Neural crest cell (in vitro differentiated cells): ENCODE results near the gene HDAC11. TPM values are rescaled to one million over a fixed set of nuclear protein-coding genes. Genes with fewer than 3 reads are reported as not detected.
"Not testable (repeated sequence)": the region's sequence is repeated elsewhere in the genome, so short reads cannot be mapped to it uniquely, and the experiment has no call there.

Experiments
- DNase-seq: peaks from one replicate; pipeline ENCODE4 v3.0.0; 2021; ENCODE audit warnings: low read depth, mixed read lengths, low spot score
- H3K27ac Mint-ChIP-seq: one replicate; pipeline ENCODE4 v1.8.0; 2021; ENCODE audit warnings: mild to moderate bottlenecking, mixed read lengths; ENCODE audit not compliant: unreplicated experiment
- H3K27me3 Mint-ChIP-seq: 2 replicates; pipeline ENCODE4 v1.8.0; 2021; ENCODE audit warnings: low read depth, mild to moderate bottlenecking, mixed read lengths
- H3K36me3 Mint-ChIP-seq: 2 replicates; pipeline ENCODE4 v1.8.0; 2021; ENCODE audit warnings: low read depth, mild to moderate bottlenecking, mixed read lengths
- H3K4me1 Mint-ChIP-seq: 2 replicates; pipeline ENCODE4 v1.8.0; 2021; ENCODE audit warnings: mixed read lengths
- H3K4me3 Mint-ChIP-seq: one replicate; pipeline ENCODE4 v1.8.0; 2021; ENCODE audit warnings: mild to moderate bottlenecking, mixed read lengths
- H3K9me3 Mint-ChIP-seq: 2 replicates; pipeline ENCODE4 v1.8.0; 2021; ENCODE audit warnings: mixed read lengths
- CTCF ChIP-seq: fragments of 200-600 bp; sonication (generic); conservative IDR thresholded peaks from 2 replicates; pipeline ENCODE4 v1.5.0; 2021; ENCODE audit warnings: antibody characterized with exemption, mild to moderate bottlenecking
- total RNA-seq: library from RNA; stranded (reverse); gene quantifications from 2 replicates; pipeline ENCODE4 v1.2.1, GENCODE V29; 2021

HDAC11 gene
- total RNA-seq, 1 donor from 2014 or later, result 14.0 TPM

GRCh38 chr3:13498354-13499060 is 18.4 kb downstream of the HDAC11 start:
- Mint-ChIP-seq H3K4me3 (no peak overlapping the region), H3K9me3 (no peaks in the 10 kb centered on the region), H3K27ac (no peak overlapping the region), H3K27me3 (no peaks in the 10 kb centered on the region), H3K36me3 (no peaks in the 10 kb centered on the region), H3K4me1 (peaks cover 9% of the 10 kb centered on the region)
- TF ChIP-seq CTCF, result no peak
- no peak for DNase-seq

GRCh38 chr3:13499246-13499645 is 19.1 kb downstream of the HDAC11 start:
- H3K36me3 Mint-ChIP-seq, DNase-seq, H3K9me3 Mint-ChIP-seq, H3K27me3 Mint-ChIP-seq, H3K4me3 Mint-ChIP-seq: not testable (repeated sequence)
- H3K4me1 Mint-ChIP-seq, result peaks cover 13% of the 10 kb centered on the region
- H3K27ac Mint-ChIP-seq, result peak overlapping the region; percentile 62

- peaks cover 20% of the 10 kb centered on the region for H3K4me1 Mint-ChIP-seq
- peak; percentile 66 for TF ChIP-seq CTCF
- DNase-seq, result peak; percentile 45
- H3K27ac Mint-ChIP-seq, result no peak overlapping the region
- no peak overlapping the region for H3K4me3 Mint-ChIP-seq
- H3K36me3 Mint-ChIP-seq, result no peaks in the 10 kb centered on the region
- H3K27me3 Mint-ChIP-seq, result no peaks in the 10 kb centered on the region
- H3K9me3 Mint-ChIP-seq, result no peaks in the 10 kb centered on the region
These were observed 20.2 kb downstream of the HDAC11 start for GRCh38 chr3:13500133-13500885.

GRCh38 chr3:13501056-13501455 is 20.9 kb downstream of the HDAC11 start:
- no peak overlapping the region for H3K4me3 Mint-ChIP-seq
- no peak overlapping the region for H3K27ac Mint-ChIP-seq
- TF ChIP-seq CTCF, result no peak
- no peaks in the 10 kb centered on the region for H3K36me3 Mint-ChIP-seq
- H3K4me1 Mint-ChIP-seq, result peaks cover 20% of the 10 kb centered on the region
- H3K27me3 Mint-ChIP-seq, result no peaks in the 10 kb centered on the region
- no peaks in the 10 kb centered on the region for H3K9me3 Mint-ChIP-seq
- DNase-seq, result no peak

GRCh38 chr3:13501521-13501920 is 21.4 kb downstream of the HDAC11 start:
- TF ChIP-seq CTCF, result no peak
- H3K9me3 Mint-ChIP-seq, result no peaks in the 10 kb centered on the region
- DNase-seq, result no peak
- peaks cover 16% of the 10 kb centered on the region for H3K4me1 Mint-ChIP-seq
- H3K4me3 Mint-ChIP-seq, result no peak overlapping the region
- no peak overlapping the region for H3K27ac Mint-ChIP-seq
- H3K27me3 Mint-ChIP-seq, result no peaks in the 10 kb centered on the region
- H3K36me3 Mint-ChIP-seq, result no peaks in the 10 kb centered on the region
